Mucosa of gallbladder (tissue), 1 donor: Measurements from ENCODE around the gene KIAA0319L. TPM values are rescaled to one million over a fixed set of nuclear protein-coding genes. Genes with fewer than 3 reads are reported as not detected.

Source experiments
- DNase-seq: peaks from one replicate; pipeline ENCODE4 v3.0.0-alpha.2; 2020; ENCODE audit warnings: low spot score
- total RNA-seq: library from RNA; stranded (reverse); gene quantifications from one replicate; pipeline ENCODE4 v1.2.1, GENCODE V29; 2021
- donor health status: DM: no; HTN: no; CAD: no.

KIAA0319L gene
- total RNA-seq, 1 donor from 2014 or later, result 82.5 TPM

DNA sequence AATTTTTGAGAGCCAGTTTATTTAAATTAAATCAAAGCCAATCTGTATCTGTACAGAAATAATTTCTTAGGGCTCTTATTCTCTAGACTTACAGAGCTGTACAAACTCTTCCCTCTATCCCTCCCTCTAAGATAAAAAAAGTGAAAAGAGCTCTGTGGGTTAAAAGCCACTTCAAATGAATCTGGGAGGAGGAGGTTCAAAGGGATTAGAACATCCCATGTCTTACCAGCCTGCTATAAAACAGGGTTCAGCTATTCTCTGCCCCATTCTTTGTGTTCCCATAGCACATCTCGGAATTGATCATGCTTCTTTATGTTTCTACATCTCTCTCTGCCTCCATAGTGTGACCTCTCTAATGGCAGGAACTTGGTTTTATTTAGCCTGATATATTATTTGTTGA, 19.4 kb downstream of the KIAA0319L start:
- DNase-seq, result no peak

DNA sequence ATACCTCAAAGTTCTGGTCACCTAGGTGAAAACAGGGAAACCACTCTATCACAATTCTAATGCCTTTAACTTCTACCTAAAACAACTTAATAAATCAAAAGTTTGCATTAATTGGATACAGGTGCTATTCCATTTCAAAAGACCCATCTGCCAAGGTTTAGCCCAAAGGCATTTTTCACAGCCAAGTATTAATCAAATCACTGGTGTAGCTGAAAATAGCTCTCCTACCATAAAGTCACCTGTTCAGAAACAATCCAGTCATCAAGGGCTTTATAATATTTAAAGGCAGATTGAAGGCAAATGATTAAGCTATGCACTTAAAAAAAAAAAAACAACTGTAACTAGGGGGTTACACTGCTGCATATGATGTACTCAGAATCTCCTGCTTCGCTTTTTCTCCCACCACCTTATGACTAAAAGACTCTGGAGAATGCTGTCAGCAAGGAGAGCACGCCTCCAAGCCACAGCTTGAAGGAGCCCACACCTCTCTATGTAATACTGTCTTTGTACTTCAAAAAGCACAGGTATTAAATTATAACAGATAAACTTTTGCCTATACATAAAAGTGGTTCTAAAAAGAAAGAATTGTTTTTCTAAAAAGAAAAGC, 20.5 kb downstream of the KIAA0319L start:
- no peak for DNase-seq

DNA sequence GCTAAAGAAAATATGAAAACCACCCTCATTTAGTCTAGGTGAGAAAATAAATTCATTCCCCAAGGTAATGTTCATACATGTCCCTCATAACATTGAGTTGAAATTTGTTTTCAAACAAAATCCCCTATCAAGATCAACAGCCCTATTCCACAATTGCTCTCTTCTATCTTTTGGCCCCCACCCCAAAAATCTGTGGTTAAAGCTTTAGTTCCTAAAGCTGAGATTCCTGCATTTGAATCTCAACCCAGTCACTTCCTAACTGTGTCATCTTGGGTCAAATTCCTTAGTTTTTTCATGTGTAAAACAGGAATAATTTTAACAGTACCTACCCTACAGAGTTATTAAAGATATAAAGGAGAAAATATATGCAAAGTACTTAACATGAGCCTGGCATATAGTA, 22.0 kb downstream of the KIAA0319L start:
- no peak for DNase-seq

DNA sequence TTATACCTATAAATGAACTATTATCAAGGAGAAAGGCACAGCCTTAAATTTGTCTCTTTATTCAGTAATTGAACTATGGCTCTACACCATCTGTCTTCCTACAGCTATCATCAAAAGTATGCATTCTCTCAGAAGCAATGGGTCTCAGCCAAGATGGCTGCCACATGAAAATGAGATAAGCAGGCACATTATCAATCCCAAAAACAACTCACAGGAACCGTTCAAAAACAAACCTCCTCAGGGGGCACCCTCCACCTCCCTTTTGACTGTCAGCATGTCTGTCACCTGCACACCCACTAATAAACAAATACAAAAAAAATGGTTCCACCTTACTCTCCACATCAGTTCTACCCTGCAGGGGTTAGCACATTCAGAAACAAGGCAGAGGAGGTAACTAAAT, 23.6 kb downstream of the KIAA0319L start:
- DNase-seq, result no peak

DNA sequence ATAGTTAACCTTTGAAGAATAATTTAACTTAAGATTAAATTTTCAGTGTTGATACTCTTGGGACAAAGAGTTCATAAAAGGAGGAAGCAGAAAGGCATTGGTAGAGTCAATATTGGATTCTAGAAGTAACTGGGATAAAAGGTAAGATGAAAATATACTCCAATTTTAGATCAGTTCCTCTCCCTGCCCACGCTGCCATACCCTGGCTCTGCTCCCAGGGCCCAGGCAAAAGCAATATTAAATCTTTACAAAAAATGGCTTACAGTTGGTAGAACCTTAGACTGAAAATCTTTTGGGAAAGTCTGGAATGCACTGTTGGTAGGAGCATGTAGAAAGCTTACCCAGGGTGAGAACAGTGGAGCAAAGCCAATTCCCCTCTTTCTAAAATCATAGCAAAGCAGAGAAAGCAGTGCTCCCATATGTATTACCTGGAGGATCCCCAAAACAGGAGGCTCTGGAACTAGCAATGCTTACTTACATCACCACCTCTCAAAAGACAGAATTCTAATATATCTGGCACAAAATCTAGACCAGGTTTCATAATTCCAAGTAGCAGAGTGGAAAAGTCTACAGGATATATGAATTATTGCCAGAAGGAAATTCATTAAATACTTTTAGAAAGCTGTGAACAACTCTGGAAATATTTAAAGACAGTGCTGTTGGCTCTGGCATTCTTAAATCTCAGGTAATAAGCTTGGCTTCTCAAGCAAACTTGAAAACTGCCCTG, 24.5 kb downstream of the KIAA0319L start:
- no peak for DNase-seq

DNA sequence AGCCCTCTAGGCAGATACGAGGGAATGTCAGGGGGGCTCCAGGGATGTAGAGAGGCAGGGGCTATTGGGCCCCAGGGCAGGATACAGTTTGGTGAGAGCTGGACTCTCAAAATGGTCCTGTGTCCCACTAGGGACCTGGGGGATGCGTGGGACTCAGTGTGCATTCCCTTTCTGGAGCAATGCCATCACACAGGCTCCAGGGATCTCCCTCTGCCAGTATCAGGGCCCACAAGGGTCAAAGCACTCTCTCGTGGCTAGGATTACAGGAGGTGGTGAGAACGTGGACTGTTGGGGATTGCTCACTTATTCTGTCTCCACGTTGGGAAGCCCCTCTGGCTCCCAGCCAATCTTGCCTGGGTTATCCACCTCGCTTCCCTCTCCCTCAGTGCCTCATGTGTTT, 25.8 kb downstream of the KIAA0319L start:
- no peak for DNase-seq

DNA sequence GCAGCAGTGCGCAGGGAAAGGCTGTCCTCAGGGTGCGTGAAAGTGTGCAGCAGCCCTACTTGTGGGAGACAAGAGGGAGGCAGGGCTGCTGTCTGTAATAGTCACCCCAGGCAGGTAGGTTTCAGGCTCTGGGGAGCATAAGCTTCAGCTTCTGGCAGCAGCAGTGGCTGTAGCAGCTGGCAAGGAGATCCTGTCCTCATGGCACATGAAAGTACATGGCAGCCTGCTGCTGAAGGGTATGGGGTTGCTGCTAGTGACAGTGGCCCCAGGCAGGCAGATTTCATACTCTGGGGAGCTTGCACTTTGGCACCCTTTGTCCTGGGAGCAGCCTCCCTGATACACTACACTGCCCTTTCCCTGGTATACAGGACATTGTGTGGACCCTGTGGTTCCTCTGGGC, 26.3 kb downstream of the KIAA0319L start:
- no peak for DNase-seq

DNA sequence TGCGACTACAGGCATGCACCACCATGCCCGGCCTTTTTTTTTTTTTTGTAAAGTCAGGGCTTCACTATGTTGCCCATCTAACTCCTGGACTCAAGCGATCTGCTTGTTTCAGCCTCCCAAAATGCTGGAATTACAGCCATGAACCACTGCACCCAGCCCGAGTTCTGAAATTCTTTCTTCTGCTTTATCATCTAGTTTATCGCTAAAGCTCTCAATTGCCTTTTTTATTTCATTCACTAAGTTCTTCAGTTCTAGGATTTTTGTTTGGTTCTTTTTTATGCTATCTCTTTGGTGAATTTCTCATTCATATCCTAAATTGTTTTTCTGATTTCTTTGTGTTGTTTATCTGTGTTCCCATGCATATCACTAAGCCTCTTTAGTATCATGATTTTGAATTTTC, 27.0 kb downstream of the KIAA0319L start:
- DNase-seq, result no peak

DNA sequence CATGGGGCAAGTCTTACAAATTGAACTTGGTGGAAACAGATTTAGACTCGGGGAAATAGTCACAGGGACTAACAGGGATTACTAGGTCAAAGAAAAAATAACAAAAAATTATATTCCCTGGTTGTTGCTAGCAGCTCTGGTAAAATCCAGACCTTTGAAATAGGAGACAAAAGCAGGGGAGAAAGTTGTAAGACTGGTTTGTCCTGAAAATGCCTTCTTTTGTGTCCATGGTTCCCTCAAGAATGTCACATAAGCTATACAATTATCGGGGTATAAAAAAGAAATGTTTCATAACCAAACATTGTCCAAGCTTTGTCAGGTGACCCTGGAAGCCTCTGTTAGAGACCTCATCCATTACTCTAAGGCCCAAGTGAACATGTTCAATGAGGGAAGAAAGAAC, 33.1 kb downstream of the KIAA0319L start:
- DNase-seq, result no peak

DNA sequence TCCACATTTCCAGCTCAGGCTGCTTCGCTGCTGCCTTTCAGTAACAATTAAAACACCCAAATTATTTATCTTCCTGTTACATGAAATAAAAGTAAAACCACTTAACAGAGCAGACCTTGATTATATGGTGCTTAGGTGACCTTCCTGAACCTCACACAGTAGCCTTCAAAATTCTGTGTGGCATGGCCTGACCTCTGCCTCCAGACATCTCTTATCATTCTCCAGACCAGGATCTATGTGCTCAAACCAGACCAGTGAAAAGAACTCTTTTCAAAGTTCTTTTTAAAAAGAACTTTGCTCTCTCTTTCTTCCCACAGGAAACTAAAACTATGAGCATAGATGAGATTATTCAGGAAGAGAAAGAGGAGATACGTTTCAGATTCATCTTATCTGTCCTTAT, 37.8 kb downstream of the KIAA0319L start:
- DNase-seq, result no peak

DNA sequence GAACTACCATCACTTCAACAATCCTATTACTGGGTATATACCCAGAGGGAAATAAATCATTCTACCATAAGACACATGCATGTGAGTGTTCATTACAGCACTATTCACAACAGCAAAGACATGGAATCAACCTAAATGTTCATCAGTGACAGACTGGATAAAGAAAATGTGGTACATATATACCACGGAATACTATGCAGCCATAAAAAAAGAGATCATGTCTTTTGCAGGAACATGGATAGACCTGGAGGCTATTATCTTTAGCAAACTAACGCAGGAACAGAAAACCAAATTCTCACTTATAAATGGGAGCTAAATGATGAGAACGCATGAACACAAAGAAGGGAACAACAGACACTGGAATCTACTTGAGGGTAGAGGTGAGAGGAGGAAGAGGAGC, 39.0 kb downstream of the KIAA0319L start:
- DNase-seq, result no peak

DNA sequence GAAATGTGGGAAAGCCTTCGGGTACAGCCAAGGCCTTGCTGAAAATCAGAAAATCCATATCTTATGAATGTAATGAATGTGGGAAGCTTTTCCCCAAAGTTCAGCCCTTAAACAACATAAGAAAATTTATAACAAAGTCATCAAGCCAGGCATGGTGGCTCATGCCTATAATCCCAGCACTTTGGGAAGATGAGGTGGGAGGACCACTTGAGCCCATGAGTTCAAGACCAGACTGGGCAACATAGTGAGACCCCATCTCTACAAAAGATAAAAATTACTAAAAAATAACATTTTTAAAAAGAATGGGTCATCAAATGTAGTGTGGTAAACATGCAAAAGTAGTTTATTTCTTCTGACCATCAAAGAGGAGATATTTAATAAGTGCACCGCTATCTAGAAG, 45.9 kb downstream of the KIAA0319L start:
- no peak for DNase-seq

DNA sequence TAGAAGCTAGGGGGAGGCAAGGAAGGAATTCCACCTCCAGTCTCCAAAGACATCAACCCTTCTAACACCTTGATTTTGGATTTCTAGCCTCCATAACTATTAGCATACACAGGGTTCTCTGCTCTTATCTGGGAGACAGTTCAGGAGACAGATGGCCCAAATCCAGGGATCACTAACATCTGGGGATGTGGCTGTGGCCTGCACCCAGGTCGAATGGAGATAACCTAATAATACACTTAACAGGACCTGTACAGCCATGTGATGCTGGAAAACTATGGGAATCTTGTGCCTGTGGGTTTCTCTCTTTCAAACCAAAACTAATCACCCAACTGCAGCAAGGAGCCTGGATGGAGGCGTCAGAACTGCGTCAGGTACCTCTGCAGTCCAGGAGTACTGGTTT, 47.6 kb downstream of the KIAA0319L start:
- no peak for DNase-seq

DNA sequence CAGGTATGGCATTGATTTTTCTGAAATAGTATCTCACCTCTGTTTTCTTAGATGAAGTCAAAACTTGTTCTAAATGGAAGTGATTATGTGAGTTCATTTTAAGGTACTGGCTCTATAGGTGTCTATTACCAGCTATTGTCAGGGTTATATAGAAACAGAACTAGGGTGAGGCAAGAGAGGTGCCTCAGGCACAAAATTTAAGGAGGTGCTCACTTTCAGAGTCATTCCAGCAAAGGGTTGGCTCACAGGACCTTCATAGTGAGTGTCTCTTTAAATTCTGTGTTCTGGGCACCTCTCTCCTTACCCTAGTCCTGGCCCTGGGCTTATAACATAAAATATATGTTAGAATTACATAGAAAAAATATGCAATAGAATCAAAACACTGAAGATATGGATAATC, 49.3 kb downstream of the KIAA0319L start:
- no peak for DNase-seq

DNA sequence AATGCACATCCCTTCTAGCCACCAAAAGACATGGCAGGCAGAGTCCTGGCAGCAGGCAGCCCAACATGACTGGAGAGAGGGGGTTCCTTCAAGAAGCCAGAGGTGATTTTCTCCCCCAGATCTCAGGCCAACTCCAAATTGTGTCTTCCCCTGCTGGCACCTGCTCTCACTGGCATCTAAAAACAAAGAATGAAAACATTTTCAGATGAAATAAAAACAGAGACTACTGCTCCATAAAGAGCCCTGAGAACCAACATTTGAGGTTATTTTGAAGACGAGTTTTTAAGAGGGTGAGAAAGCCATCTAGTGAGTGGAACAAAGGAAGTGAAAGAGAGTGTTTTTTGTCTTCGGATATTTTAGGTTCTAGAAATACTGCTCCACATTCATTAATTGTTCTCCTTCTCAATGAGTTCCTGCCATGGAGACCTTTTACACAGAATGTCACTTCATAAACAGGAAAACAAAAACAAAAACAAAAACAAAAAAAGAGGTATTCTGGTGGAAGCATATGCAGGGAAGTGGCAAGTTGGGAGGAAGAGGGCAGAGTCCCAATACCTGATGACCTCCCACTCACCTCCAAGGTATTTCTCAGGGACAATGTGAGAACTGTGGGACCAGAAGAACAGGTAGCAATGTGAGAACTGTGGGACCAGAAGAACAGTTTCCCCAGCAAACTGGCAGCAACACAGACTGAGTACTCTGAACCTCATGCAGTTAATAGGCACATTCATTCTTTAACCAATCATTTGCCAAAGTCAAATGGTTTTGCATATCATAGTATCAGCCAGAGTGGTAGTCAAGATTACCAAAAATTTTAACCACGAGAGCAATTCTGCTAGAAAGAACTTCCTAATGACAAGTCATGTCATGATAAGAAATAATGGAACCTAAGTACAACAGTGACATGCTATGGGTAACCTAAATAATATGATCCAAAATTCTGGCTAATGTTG, 50.0 kb downstream of the KIAA0319L start:
- DNase-seq, result no peak

DNA sequence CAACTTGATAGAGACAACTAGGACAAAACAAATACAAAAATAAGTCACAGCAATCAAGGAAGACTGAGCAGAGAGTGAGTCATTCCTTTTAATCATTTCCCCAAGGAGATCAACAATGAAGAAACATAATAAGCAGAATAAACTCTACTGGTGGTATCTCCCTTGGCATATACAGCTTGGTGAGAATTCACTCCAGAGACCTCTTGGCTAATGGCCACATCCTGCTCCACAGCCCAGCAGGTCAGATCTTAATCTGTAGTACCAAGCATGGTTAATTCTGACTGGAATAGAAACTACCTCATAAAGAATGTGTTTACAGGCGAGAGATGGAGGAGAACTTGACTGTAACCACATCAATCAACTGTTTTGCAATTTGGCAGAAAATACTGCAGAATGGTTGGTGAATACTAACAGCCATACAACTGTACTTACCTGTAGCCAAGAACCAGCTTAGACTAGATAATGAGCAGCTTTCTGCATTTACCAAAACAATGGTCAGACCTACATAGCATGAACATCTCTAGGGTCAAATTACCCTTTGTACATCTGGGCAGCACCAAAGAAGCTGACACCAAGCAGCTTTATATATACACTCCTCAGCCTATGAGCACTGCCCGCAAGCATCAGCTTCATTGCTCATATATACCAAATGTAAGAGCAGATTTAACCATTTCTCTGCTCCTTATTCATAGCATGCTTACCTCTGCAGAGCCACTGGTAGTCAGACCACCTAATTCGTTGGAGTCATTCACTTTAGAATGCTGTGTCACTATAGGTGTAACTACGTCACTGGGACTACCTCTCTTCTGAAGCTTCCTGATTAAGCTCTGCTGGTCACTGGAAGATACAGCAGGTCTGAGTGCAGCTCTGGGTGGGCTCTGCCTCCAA, 51.0 kb downstream of the KIAA0319L start:
- DNase-seq, result peak; percentile 72

DNA sequence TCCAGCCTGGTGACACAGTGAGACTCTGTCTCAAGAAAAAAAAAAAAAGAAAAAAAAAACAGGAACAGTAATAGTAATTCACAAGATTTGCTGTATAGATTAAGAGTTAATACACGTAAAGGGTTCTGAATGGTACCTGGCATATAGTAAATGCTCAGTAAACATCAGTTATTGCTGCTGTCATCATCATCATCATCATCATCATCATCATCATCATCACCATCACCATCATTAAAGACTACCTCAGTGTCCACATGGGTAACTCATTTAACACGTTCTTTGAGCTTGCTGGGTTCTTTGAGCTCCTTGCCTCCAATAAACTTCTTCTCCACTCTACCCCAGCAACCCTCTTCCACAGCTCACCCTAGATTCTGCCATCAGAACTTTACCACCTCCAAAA, 55.0 kb downstream of the KIAA0319L start:
- DNase-seq, result no peak

DNA sequence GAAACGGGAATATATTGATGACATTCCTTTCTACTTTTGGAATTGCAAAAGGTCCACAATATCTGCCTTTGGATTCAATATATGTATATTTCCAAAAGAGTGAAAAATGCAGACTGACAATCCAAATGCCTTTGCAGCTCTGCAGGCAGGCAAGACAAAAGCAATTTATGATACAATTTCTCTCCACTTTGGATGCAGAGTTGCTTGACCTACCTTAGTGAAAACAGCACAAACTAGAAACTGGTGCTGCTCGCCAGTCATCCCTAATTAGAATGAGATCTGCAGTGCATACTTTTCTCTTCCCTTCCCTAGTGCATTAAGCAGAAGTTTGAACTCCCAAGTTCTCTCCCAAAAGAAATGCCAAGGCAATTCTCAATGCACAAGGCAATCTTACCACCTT, 56.8 kb downstream of the KIAA0319L start:
- no peak for DNase-seq

DNA sequence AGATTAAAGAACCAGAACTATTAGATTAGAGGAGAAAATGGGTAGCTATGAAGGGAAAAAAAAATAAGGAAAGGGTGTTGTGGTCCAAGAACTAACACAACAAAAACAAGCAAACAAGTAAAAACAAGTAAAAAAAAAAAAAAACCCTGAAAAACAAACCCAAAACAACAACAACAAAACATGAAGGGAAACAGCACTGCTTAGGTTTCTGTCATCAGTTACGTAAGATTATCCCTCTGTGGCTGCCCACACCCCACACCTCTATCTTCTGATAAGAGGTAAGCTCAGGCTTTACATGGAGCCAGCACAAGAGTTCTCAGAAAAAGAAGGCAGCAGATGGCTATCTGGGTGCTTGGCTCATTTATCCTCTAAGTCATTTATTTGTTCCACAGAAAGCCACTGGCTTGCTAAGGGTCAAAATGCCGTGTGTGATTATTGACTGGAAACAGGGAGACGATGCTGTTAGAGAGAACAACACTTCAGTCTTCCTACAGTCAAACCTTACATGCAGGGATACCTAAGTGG, 57.5 kb downstream of the KIAA0319L start:
- DNase-seq, result no peak

DNA sequence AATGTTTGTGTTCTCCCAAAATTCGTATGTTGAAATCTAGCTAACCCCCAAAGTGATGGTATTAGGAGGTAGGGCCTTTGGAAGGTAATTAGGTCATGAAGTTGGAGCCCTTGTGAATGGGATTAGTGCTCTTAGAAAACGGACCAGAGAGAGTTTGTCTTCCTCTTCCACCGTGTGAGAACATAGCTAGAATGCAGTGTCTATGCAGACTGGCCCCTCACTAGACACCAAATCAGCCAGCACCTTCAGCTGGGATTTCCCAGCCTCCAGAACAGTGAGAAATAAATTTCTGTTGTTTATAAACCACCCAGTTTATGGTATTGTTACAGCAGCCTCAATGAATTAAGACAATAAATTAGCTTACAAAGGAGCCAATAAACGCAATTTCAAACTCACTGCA, 58.0 kb downstream of the KIAA0319L start:
- no peak for DNase-seq

DNA sequence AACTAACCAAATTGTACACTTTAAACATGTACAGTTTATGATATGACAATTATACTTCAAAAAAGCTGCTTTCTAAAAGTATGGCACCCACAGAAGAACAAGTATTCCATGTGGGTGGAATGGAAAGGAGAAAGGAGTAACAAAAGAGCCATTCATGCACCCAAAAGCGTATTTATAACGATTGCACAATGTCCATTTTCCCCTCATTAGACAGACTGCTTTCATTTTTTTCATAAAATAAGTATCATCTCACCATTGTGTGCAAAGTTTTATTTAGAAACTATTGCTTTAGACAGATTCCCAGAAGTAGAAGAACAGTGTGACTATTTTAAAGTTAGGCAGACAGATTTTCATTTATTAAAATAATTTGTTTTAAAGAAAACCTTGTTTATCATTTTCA, 59.6 kb downstream of the KIAA0319L start:
- DNase-seq, result no peak
